Effector CD4-positive, alpha-beta T cell (primary cell): Measurements from ENCODE around the gene DNAJC5G.
"Not testable (repeated sequence)": the region's sequence is repeated elsewhere in the genome, so short reads cannot be mapped to it uniquely, and the experiment has no call there.

Experiments
- DNase-seq: peaks from one replicate; pipeline ENCODE4 v3.0.0-alpha.2; 2020

The DNAJC5G gene

DNA sequence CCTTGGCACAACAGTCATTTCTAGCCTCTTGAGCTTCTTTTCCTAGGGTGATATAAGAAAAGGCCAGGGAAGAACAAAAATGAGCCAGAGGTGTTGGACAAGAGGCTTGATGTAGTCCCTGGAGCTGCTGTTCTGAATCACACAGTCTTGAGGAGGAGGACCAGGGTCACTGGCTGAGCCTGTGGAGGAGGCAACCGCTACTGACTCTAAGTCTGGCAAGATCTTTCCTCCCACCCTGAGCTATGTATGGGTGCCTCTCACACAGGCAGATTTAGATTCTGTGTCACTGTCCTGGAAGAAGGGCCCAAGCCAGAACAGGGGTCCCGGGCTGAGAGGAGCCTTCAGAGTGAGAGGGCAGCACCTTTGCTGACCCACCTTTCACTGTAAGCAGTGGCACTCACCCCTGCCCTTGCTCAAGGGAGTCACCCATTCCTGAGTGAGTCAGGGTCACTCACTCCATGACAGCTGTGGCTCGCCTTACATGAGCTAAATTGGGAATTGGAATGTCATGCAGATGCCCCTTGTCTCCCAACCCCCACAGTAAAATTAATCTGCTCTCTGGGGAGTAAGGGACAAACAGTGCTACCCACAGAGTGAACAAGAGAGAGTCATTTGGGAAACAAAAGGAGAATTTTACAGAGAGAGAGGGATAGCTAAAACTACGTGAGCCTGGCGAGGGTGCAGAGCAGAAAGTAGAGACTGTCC is 6.8 kb downstream of the DNAJC5G start, which contains the start of gene TRIM54:
Gene TRIM54, plus strand, starts transcription at position 575 of the 705 bp plus-strand sequence. CDS start 303 bp downstream, outside the sequence.
- DNase-seq, result no peak

GRCh38 chr2:27282892-27283291 is 7.7 kb downstream of the DNAJC5G start:
- no peak for DNase-seq

DNA sequence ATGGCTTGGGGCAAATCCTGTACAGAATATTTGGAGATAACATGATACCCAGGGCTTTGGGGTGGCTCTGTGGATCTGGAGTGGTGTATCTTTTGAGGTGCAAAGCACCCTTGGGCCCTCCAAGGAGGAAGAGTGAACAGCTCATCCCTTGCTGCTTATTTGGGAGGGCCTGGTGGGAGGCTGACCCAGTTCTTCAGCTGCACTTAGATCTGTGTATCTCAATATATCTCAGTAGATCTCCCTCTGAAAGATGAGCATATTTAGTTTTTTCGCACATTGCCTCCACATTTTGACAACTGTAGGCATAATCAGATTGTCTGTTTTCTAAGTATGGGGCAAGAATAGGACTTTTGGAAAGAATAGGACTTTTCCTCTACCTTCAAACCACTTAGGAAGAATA is 9.8 kb downstream of the DNAJC5G start:
- no peak for DNase-seq

- DNase-seq, result no peak
Observed at GRCh38 chr2:27285481-27285880, 10.2 kb downstream of the DNAJC5G start.

- no peak for DNase-seq
Observed at GRCh38 chr2:27288610-27289009, 13.4 kb downstream of the DNAJC5G start.

DNA sequence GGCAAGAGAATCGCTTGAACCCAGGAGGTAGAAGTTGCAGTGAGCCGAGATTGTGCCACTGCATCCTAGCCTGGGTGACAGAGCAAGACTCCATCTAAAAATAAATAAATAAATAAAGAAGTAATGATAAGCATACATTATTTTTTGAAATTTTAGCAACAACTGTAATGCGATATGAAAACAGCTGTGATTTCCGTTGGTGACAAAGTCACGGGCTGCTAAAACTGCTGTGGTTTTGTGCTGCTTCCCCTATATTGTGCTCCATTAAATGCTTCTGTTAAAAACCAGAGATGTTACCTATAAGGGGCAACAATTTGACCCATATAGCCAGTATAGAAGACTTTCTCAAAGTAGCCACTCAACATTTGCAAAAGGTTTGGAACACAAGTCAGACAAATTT is 15.3 kb downstream of the DNAJC5G start:
- no peak for DNase-seq

DNA sequence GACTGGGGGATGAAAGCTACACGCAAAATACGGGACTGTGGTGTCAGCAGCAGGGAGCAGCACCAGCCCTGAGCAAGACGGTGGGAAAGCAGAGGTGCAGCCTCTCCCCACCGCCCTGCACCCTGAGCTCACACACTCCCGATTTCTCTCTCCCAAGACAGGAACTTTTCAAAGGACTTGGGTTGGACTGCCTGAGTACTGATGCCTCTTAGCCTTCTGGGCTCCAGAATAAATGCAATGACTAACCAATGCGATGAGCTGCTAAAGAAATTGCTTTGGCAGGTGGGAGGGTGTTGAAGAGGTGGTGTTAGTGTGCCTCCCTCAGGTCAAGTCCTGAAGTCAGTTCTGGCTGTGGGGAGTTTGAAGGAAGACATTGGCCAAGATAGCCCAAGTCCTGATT is 16.6 kb downstream of the DNAJC5G start:
- DNase-seq, result no peak

- DNase-seq, result no peak
Observed at GRCh38 chr2:27294928-27295327, 19.7 kb downstream of the DNAJC5G start.

GRCh38 chr2:27296481-27296880 is 21.2 kb downstream of the DNAJC5G start:
- DNase-seq, result no peak

DNA sequence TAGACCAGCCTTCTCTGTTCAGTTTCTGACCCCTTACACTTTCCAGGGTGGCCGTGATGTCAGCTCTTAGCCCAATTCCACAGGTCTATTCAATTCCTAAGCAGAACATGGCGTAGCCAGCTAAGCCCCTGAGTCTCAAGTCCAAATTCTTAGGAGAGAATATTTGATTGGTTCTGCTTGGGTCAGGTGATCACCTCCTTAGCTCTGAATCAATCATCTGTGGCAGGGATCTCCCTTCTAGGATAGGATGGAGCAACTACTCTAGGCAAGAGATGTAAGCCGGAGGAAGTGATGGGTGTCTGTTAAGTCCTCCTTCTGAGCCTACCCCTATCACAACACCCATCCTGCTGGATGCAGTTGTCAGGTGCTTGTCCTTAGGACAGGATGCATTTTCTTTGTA is 22.0 kb downstream of the DNAJC5G start:
- no peak for DNase-seq

- no peak for DNase-seq
Observed at GRCh38 chr2:27298391-27299080, 23.3 kb downstream of the DNAJC5G start.

GRCh38 chr2:27300606-27301005 is 25.4 kb downstream of the DNAJC5G start:
- DNase-seq, result not testable (repeated sequence)

GRCh38 chr2:27303093-27304025 is 28.1 kb downstream of the DNAJC5G start:
- peak; percentile 35 for DNase-seq

- no peak for DNase-seq
Observed at GRCh38 chr2:27304488-27305240, 29.4 kb downstream of the DNAJC5G start.

DNA sequence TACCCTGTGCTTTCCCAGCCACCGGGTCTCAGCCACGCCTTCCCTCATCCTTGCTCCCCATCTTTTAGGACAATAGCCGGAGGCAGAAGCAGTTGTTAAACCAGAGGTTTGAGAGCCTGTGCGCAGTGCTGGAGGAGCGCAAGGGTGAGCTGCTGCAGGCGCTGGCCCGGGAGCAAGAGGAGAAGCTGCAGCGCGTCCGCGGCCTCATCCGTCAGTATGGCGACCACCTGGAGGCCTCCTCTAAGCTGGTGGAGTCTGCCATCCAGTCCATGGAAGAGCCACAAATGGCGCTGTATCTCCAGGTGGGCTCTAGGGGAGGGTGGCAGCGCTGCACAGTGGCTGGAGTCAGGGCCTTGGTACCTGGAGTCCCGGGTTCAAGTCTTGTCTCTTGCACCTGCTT is 30.3 kb downstream of the DNAJC5G start:
- no peak for DNase-seq

DNA sequence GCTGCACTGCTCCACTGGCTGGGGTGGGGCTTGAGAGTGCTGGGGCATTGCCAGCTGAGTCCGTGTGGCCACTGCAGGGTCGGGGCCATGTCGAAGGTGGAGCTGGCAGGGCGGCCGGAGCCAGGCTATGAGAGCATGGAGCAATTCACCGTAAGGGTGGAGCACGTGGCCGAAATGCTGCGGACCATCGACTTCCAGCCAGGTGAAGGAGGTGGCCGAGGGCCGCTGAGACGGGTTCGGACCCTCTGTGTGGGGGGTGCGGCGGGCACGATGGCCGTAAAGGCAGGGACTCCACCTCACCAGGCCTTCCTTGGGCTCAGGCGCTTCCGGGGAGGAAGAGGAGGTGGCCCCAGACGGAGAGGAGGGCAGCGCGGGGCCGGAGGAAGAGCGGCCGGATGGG is 30.9 kb downstream of the DNAJC5G start:
- no peak for DNase-seq

DNA sequence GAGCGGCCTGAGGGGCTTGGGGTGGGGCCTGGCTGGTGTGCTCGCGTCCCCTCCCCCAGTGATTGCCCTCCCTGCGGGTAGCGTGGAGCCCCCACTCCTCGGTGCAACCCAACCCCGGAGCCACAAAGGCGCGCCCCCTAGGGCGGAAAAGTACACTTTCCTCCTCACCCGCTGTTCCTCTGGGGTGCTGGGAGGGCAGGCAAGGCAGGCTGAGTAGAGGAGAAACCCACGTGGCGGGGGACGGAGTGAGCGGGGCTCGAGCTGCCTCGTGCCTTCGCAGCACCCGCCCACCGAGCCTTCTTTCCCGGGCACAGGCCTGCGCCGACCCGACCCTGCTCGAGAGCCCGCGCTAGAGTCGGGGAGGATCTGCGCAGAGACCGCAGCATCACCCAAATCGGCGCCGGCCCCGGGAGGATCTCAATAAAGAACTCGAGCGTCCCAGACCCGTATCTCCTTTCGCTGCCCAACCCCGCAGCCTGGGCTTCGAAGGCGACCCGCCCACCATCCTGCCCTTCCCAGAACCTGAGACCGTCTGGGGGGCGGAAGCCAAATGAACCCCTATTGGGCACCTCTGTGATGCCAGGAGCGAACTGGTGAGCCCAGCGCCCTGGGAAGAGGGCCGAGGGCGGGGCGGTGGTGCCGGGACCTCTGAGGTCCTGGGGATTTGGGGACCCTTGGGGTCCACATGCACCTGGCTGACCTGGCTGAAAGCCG is 31.5 kb downstream of the DNAJC5G start:
- DNase-seq, result peak; percentile 11

DNA sequence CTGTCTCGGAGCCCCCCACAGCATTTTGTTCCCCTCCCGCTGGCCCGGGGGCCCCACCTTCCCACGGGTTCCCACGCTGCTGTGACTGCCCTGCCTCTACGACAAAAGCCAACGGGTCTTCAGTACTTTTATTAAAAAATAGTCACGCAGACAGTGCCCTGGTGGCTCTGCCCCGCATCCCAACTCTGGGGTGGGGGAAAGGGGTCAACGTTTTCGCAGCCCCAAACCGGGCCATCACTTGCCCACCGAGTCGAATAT is 32.0 kb downstream of the DNAJC5G start:
- DNase-seq, result no peak

GRCh38 chr2:27307545-27308358 is 32.5 kb downstream of the DNAJC5G start:
- no peak for DNase-seq

GRCh38 chr2:27308359-27308881 is 33.2 kb downstream of the DNAJC5G start, which contains the start of gene UCN:
Gene UCN, minus strand, starts transcription at chr2:27308445. Its CDS starts 550 bp downstream, at chr2:27307895.
- no peak for DNase-seq

GRCh38 chr2:27309651-27310050 is 34.4 kb downstream of the DNAJC5G start:
- no peak for DNase-seq
